ENCODE measurements around the gene KIF16B. TPM values are rescaled to one million over a fixed set of nuclear protein-coding genes. Genes with fewer than 3 reads are reported as not detected.

Gene KIF16B
- total RNA-seq, 1 experiment from 2014 or later, result 7.0 TPM

DNA sequence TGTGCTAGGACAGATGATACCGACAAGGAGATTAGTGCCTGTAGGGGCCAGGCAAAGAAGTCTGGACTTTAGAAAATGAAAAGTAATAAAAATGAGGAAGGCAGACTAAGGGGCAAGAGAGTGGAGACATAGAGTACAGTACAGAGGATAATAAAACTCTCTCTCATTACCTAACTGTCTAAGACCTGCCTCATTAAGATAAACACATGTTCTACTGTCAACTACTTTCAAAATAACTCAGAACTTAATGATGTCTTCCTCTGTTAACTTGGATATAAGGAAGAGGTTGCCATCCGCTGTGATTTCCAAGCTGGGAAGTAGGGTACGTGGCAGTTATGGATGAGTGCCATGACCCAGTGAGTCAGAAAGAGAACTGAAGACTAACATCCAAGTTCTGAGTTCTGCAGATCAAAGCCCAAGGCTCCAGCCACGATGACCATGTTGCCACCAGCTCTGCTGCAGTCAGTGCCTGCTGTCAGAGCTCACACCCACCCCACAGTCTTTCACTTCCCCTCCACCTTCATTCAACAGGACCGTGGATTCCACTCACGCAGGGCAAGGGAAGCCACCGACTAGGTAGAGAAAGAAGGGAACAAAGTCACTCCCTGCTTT lies 81.8 kb downstream of the KIF16B start (continued):
- TF ChIP-seq FOSL1 (IDR thresholded peaks at IDR 0.05; ENCODE audit: low read depth) (no peak), ELF1 (IDR thresholded peaks at IDR 0.05; ENCODE audit: borderline replicate concordance, low read depth) (no peak)

DNA sequence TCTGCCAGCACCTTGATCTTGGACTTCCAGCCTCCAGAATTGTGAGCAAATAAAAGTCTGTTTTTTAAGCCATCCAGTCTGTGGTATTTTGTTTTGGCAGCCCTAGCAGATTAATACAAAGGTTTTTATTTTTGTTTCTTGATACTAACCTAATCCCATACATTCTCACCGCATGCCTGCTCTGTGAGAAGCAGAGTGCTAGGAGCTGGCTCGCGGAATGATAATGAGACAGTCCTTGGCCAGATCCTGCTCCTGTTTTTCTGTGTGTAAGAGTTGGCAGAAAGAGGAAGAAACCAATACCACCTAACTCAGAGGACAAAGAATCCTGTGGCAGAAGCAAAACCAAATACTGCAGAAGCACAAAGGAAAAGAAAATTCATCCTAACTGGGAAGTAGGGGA lies 82.6 kb downstream of the KIF16B start:
- Histone ChIP-seq H3K27me3 (ENCODE audit: insufficient read depth, low read length) (no peaks in the 10 kb centered on the region), H3K9ac (ENCODE audit: low read length) (no peak overlapping the region), H3K4me3 (replicated peaks in 1 of 2; ENCODE audit: low read depth in 1 of 2, low read length in 2 of 2) (no peak overlapping the region), H3K9me3 (ENCODE audit: control insufficient read depth in 1 of 2, insufficient read depth in 1 of 2, low read depth in 1 of 2, low read length in 2 of 2) (no peaks in the 10 kb centered on the region), H3K27ac (ENCODE audit: low read depth, low read length) (no peak overlapping the region), H3K79me2 (ENCODE audit: insufficient read depth, low read length) (no peaks in the 10 kb centered on the region), H4K20me1 (ENCODE audit: insufficient read depth) (no peaks in the 10 kb centered on the region), H3K36me3 (ENCODE audit: control insufficient read depth in 1 of 2, insufficient read depth in 2 of 2, low read length in 2 of 2) (no peaks in the 10 kb centered on the region), H2AFZ (ENCODE audit: low read depth, low read length, poor library complexity, severe bottlenecking) (no peak overlapping the region), H3K4me2 (ENCODE audit: low read length) (no peak overlapping the region), H3K9me2 (ENCODE audit: insufficient read depth) (no peaks in the 10 kb centered on the region), H3K4me1 (ENCODE audit: control insufficient read depth in 1 of 2, insufficient read depth in 2 of 2, low read length in 2 of 2) (peaks cover 0 to 6% of the 10 kb centered on the region in 2 experiments; a peak in 1 of 4 replicates)
- ChIA-PET POLR2A (no interaction called here), CTCF (no interaction called here), RAD21 (ENCODE audit: low non-redundant PET in 1 of 2, low total read pairs in 2 of 2, uncharacterized antibody in 2 of 2, unreplicated experiment in 2 of 2) (no interaction called here)
- ATAC-seq (no peak), DNase-seq (ENCODE audit: low read depth, low spot score) (no peak)
- no TSS peak for BruUV-seq (replicated peaks)
- no peak for TF ChIP-seq ATF3 (IDR thresholded peaks at IDR 0.05)
- TF ChIP-seq POLR2A (IDR thresholded peaks at IDR 0.05; ENCODE audit: borderline replicate concordance, extremely low read depth, insufficient read depth, insufficient read length), result no peak
- TF ChIP-seq YY1 (IDR thresholded peaks at IDR 0.05; ENCODE audit: extremely low read depth, insufficient replicate concordance, low read depth, low read length), result no peak
- TF ChIP-seq RAD21 (IDR thresholded peaks at IDR 0.05; ENCODE audit: low read depth), result no peak
- no peak for TF ChIP-seq FOSL1 (IDR thresholded peaks at IDR 0.05; ENCODE audit: low read depth)
- intact Hi-C loops (cut with micrococcal nuclease), result no loop called here

GRCh38 chr20:16488616-16489015 lies 84.6 kb downstream of the KIF16B start:
- BruUV-seq (replicated peaks), result no TSS peak
- intact Hi-C loops (cut with micrococcal nuclease), result no loop called here

More at GRCh38 chr20:16488616-16489015, 84.6 kb downstream of the KIF16B start:
- H3K9me3 ChIP-seq (ENCODE audit: control insufficient read depth in 1 of 2, insufficient read depth in 1 of 2, low read depth in 1 of 2, low read length in 2 of 2), result no peaks in the 10 kb centered on the region
- no peak overlapping the region for H3K9ac ChIP-seq (ENCODE audit: low read length)
- no peak overlapping the region for H2AFZ ChIP-seq (ENCODE audit: low read depth, low read length, poor library complexity, severe bottlenecking)
- DNase-seq (ENCODE audit: low read depth, low spot score) (no peak), ATAC-seq (no peak)
- H3K4me3 ChIP-seq (replicated peaks in 1 of 2; ENCODE audit: low read depth in 1 of 2, low read length in 2 of 2), result no peak overlapping the region
- no peaks in the 10 kb centered on the region for H3K27me3 ChIP-seq (ENCODE audit: insufficient read depth, low read length)
- H3K4me1 ChIP-seq (ENCODE audit: control insufficient read depth in 1 of 2, insufficient read depth in 2 of 2, low read length in 2 of 2), result peaks cover 0 to 6% of the 10 kb centered on the region in 2 experiments; a peak in 1 of 4 replicates
- no peaks in the 10 kb centered on the region for H3K79me2 ChIP-seq (ENCODE audit: insufficient read depth, low read length)
- H3K9me2 ChIP-seq (ENCODE audit: insufficient read depth), result no peaks in the 10 kb centered on the region
- H3K4me2 ChIP-seq (ENCODE audit: low read length), result no peak overlapping the region
- TF ChIP-seq SRF (IDR thresholded peaks at IDR 0.05; ENCODE audit: low read depth), result no peak
- TF ChIP-seq, protein P1, sequence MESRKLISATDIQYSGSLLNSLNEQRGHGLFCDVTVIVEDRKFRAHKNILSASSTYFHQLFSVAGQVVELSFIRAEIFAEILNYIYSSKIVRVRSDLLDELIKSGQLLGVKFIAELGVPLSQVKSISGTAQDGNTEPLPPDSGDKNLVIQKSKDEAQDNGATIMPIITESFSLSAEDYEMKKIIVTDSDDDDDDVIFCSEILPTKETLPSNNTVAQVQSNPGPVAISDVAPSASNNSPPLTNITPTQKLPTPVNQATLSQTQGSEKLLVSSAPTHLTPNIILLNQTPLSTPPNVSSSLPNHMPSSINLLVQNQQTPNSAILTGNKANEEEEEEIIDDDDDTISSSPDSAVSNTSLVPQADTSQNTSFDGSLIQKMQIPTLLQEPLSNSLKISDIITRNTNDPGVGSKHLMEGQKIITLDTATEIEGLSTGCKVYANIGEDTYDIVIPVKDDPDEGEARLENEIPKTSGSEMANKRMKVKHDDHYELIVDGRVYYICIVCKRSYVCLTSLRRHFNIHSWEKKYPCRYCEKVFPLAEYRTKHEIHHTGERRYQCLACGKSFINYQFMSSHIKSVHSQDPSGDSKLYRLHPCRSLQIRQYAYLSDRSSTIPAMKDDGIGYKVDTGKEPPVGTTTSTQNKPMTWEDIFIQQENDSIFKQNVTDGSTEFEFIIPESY (IDR thresholded peaks at IDR 0.05; ENCODE audit: extremely low read depth, insufficient replicate concordance, low read length), result no peak
- no peak for TF ChIP-seq TCF7L2 (IDR thresholded peaks at IDR 0.05; ENCODE audit: borderline replicate concordance, extremely low read depth, insufficient read depth, insufficient read length)
- TF ChIP-seq EZH2 (IDR thresholded peaks at IDR 0.05), result no peak
- no peak for TF ChIP-seq POLR2A (IDR thresholded peaks at IDR 0.05; ENCODE audit: borderline replicate concordance, extremely low read depth, insufficient read depth, insufficient read length)
- no peak for TF ChIP-seq ATF3 (IDR thresholded peaks at IDR 0.05)
- TF ChIP-seq RAD21 (IDR thresholded peaks at IDR 0.05; ENCODE audit: low read depth), result no peak
- no peak for TF ChIP-seq ZNF274 (IDR thresholded peaks at IDR 0.05; ENCODE audit: low read depth, low read length)
- no peak for TF ChIP-seq EGR1 (IDR thresholded peaks at IDR 0.05; ENCODE audit: low read depth)
- ChIA-PET CTCF (no interaction called here), POLR2A (no interaction called here), RAD21 (ENCODE audit: low non-redundant PET in 1 of 2, low total read pairs in 2 of 2, uncharacterized antibody in 2 of 2, unreplicated experiment in 2 of 2) (no interaction called here)
- H3K36me3 ChIP-seq (ENCODE audit: control insufficient read depth in 1 of 2, insufficient read depth in 2 of 2, low read length in 2 of 2), result no peaks in the 10 kb centered on the region
- H4K20me1 ChIP-seq (ENCODE audit: insufficient read depth), result no peaks in the 10 kb centered on the region
- no peak overlapping the region for H3K27ac ChIP-seq (ENCODE audit: low read depth, low read length)
